ENCODE results near the gene INPP5B. TPM values are rescaled to one million over a fixed set of nuclear protein-coding genes. Genes with fewer than 3 reads are reported as not detected.
"Not testable (repeated sequence)": the region's sequence is repeated elsewhere in the genome, so short reads cannot be mapped to it uniquely, and the experiment has no call there.

Gene INPP5B
- total and polyA plus RNA-seq, 7 donors = 5.1 to 34.1 (median 29.0) TPM

- no peaks in the 10 kb centered on the region for H3K4me1 ChIP-seq
- intact Hi-C loops (cut with DNase I) = no loop called here
Measured at GRCh38 chr1:37905727-37906126, 41.1 kb downstream of the INPP5B start.

GRCh38 chr1:37903921-37904320 is 42.9 kb downstream of the INPP5B start:
- H3K27me3 ChIP-seq; H3K27ac ChIP-seq; H3K4me3 ChIP-seq; DNase-seq; H3K9me3 ChIP-seq; intact Hi-C loops (cut with DNase I); H3K36me3 ChIP-seq; H3K4me1 ChIP-seq: not testable (repeated sequence)
- 96 to 99% methylated on average over 6 of the region's 6 CpGs for WGBS, 2 donors

More at GRCh38 chr1:37905727-37906126, 41.1 kb downstream of the INPP5B start:
- Histone ChIP-seq H3K4me3 (no peak overlapping the region), H3K27ac (no peak overlapping the region), H3K36me3 (peaks cover 0 to 5% (median 0%) of the 10 kb centered on the region in 4 donors), H3K27me3 (no peaks in the 10 kb centered on the region), H3K9me3 (peaks cover 0 to 3% (median 0%) of the 10 kb centered on the region in 4 donors)
- no peak for DNase-seq
- TF ChIP-seq CTCF (IDR thresholded peaks at IDR 0.05) (no peak), POLR2A (IDR thresholded peaks at IDR 0.05) (no peak), EP300 (IDR thresholded peaks at IDR 0.05) (no peak), POLR2AphosphoS5 (IDR thresholded peaks at IDR 0.05) (no peak)
- WGBS, 2 donors = 97 to 100% methylated on average over 1 of the region's 1 CpG

GRCh38 chr1:37902983-37903382 is 43.9 kb downstream of the INPP5B start:
- DNase-seq = no peak
- H3K4me1 ChIP-seq = no peaks in the 10 kb centered on the region
- no peak overlapping the region for H3K27ac ChIP-seq
- TF ChIP-seq POLR2A (IDR thresholded peaks at IDR 0.05) (no peak), EP300 (IDR thresholded peaks at IDR 0.05) (no peak), POLR2AphosphoS5 (IDR thresholded peaks at IDR 0.05) (no peak), CTCF (IDR thresholded peaks at IDR 0.05) (no peak)
- H3K36me3 ChIP-seq = peaks cover 0 to 5% (median 0%) of the 10 kb centered on the region in 4 donors
- H3K4me3 ChIP-seq = no peak overlapping the region
- 91 to 93% methylated on average over 5 of the region's 5 CpGs for WGBS, 2 donors
- no peaks in the 10 kb centered on the region for H3K27me3 ChIP-seq
- peaks cover 0 to 3% (median 0%) of the 10 kb centered on the region in 4 donors for H3K9me3 ChIP-seq
- intact Hi-C loops (cut with DNase I) = no loop called here

GRCh38 chr1:37901893-37902225 is 45.0 kb downstream of the INPP5B start:
- Histone ChIP-seq H3K9me3 (no peaks in the 10 kb centered on the region), H3K36me3 (peaks cover 0 to 5% (median 0%) of the 10 kb centered on the region in 4 donors), H3K4me3 (no peak overlapping the region), H3K4me1 (no peaks in the 10 kb centered on the region), H3K27ac (no peak overlapping the region), H3K27me3 (no peaks in the 10 kb centered on the region)
- intact Hi-C loops (cut with DNase I) = no loop called here
- DNase-seq = no peak
- TF ChIP-seq POLR2A (IDR thresholded peaks at IDR 0.05) (no peak), POLR2AphosphoS5 (IDR thresholded peaks at IDR 0.05) (no peak), CTCF (IDR thresholded peaks at IDR 0.05) (no peak), EP300 (IDR thresholded peaks at IDR 0.05) (no peak)
- WGBS, 2 donors = 90 to 95% methylated on average over 6 of the region's 6 CpGs

GRCh38 chr1:37901191-37901892 is 45.5 kb downstream of the INPP5B start:
- H3K9me3 ChIP-seq = no peaks in the 10 kb centered on the region
- intact Hi-C loops (cut with DNase I) = no loop called here
- WGBS, 2 donors = 75 to 91% methylated on average over 8 of the region's 8 CpGs
- no peaks in the 10 kb centered on the region for H3K4me1 ChIP-seq
- no peaks in the 10 kb centered on the region for H3K27me3 ChIP-seq
- DNase-seq = no peak
- peaks cover 0 to 5% (median 0%) of the 10 kb centered on the region in 4 donors for H3K36me3 ChIP-seq
- H3K4me3 ChIP-seq = no peak overlapping the region
- no peak overlapping the region for H3K27ac ChIP-seq
- TF ChIP-seq POLR2AphosphoS5 (IDR thresholded peaks at IDR 0.05) (no peak), POLR2A (IDR thresholded peaks at IDR 0.05) (no peak)

GRCh38 chr1:37897563-37897962 is 49.3 kb downstream of the INPP5B start:
- WGBS, 2 donors = 99 to 100% methylated on average over 3 of the region's 3 CpGs
- H3K9me3 ChIP-seq; H3K4me3 ChIP-seq; H3K36me3 ChIP-seq; H3K4me1 ChIP-seq; H3K27me3 ChIP-seq; DNase-seq; H3K27ac ChIP-seq; intact Hi-C loops (cut with DNase I): not testable (repeated sequence)
